Calu3 (cell line): ENCODE measurements around the gene CFP. TPM values are rescaled to one million over a fixed set of nuclear protein-coding genes. Genes with fewer than 3 reads are reported as not detected.
A peak's percentile ranks its signal among the peaks of the same experiment; 100 is the strongest.

ENCODE experiments used
- BruUV-seq: library from RNA; stranded (reverse); fragments of 400-500 nt; replicated peaks from 2 replicates; lab custom pipeline; 2021; lab: Mats Ljungman, UMichigan
- CTCF ChIA-PET: fragments of 300-600 bp; sonication (Branson Sonifier 250); formaldehyde crosslinking; loops from one replicate; lab custom pipeline; 2022; ENCODE audit warnings: antibody characterized with exemption; lab: Charles Lee
- DNase-seq: peaks from one replicate; pipeline ENCODE4 v3.0.0; 2022
- H3K27ac Mint-ChIP-seq: one replicate; pipeline ENCODE4 v1.8.0; 2022; ENCODE audit warnings: mixed read lengths; ENCODE audit not compliant: unreplicated experiment
- H3K27me3 Mint-ChIP-seq: one replicate; pipeline ENCODE4 v1.8.0; 2022; ENCODE audit warnings: mixed read lengths; ENCODE audit not compliant: unreplicated experiment
- H3K36me3 Mint-ChIP-seq: one replicate; pipeline ENCODE4 v1.8.0; 2022; ENCODE audit warnings: mild to moderate bottlenecking, moderate library complexity, mixed read lengths; ENCODE audit not compliant: insufficient read depth, unreplicated experiment
- H3K4me1 Mint-ChIP-seq: one replicate; pipeline ENCODE4 v1.8.0; 2022; ENCODE audit warnings: mild to moderate bottlenecking, low read depth, mixed read lengths; ENCODE audit not compliant: unreplicated experiment
- H3K4me3 Mint-ChIP-seq: one replicate; pipeline ENCODE4 v1.8.0; 2022; ENCODE audit warnings: mild to moderate bottlenecking, low read depth, moderate library complexity, mixed read lengths; ENCODE audit not compliant: unreplicated experiment
- H3K9me3 Mint-ChIP-seq: one replicate; pipeline ENCODE4 v1.8.0; 2022; ENCODE audit warnings: low read depth, mixed read lengths; ENCODE audit not compliant: unreplicated experiment
- CTCF ChIP-seq: fragments of 200-600 bp; IDR thresholded peaks from one replicate; pipeline ENCODE4 v1.8.0; 2022; ENCODE audit warnings: antibody characterized with exemption; ENCODE audit not compliant: unreplicated experiment
- intact Hi-C: fragments of 100-400 bp; cut with micrococcal nuclease; formaldehyde crosslinking; loops from one replicate; pipeline ENCODE4 v1.10.0; 2022; ENCODE audit not compliant: unreplicated experiment
- total RNA-seq: library from RNA; stranded (reverse); gene quantifications from 2 replicates; pipeline ENCODE4 v1.2.3, GENCODE V29; 2022

CFP gene
- total RNA-seq, 1 experiment from 2014 or later = 1.2 TPM

- H3K27me3 Mint-ChIP-seq = no peaks in the 10 kb centered on the region
- CTCF ChIA-PET = no interaction called here
- no peak for TF ChIP-seq CTCF
- H3K27ac Mint-ChIP-seq = no peak overlapping the region
- no peak overlapping the region for H3K4me3 Mint-ChIP-seq
- intact Hi-C loops = no loop called here
- H3K36me3 Mint-ChIP-seq = peaks cover 32% of the 10 kb centered on the region
- BruUV-seq = no TSS peak
- no peak for DNase-seq
- H3K9me3 Mint-ChIP-seq = no peaks in the 10 kb centered on the region
- H3K4me1 Mint-ChIP-seq = peaks cover 36% of the 10 kb centered on the region
Observed at GRCh38 chrX:47585273-47585672, 44.5 kb downstream of the CFP start.

GRCh38 chrX:47584714-47585113 is 45.0 kb downstream of the CFP start:
- Mint-ChIP-seq H3K27ac (no peak overlapping the region), H3K27me3 (no peaks in the 10 kb centered on the region), H3K4me3 (no peak overlapping the region), H3K9me3 (no peaks in the 10 kb centered on the region), H3K4me1 (peaks cover 36% of the 10 kb centered on the region), H3K36me3 (peaks cover 32% of the 10 kb centered on the region)
- no TSS peak for BruUV-seq
- no peak for TF ChIP-seq CTCF
- CTCF ChIA-PET = no interaction called here
- DNase-seq = no peak
- intact Hi-C loops = no loop called here

GRCh38 chrX:47583240-47583861 is 46.4 kb downstream of the CFP start:
- Mint-ChIP-seq H3K27me3 (no peaks in the 10 kb centered on the region), H3K9me3 (no peaks in the 10 kb centered on the region), H3K4me1 (peaks cover 38% of the 10 kb centered on the region), H3K36me3 (peaks cover 32% of the 10 kb centered on the region), H3K27ac (peak overlapping the region; percentile 85), H3K4me3 (peak overlapping the region; percentile 70)
- no peak for TF ChIP-seq CTCF
- intact Hi-C loops = loop anchor here (2.0 kb wide), 1 partner anchor 75 kb away; the partner anchor contains the start of gene UXT
- TSS peak; percentile 50 for BruUV-seq
- DNase-seq = no peak
- CTCF ChIA-PET = interaction anchor here (0.6 kb wide), 1 partner anchor 60 kb away, joined by 4 read pairs; no protein-coding TSS in a partner anchor

DNA sequence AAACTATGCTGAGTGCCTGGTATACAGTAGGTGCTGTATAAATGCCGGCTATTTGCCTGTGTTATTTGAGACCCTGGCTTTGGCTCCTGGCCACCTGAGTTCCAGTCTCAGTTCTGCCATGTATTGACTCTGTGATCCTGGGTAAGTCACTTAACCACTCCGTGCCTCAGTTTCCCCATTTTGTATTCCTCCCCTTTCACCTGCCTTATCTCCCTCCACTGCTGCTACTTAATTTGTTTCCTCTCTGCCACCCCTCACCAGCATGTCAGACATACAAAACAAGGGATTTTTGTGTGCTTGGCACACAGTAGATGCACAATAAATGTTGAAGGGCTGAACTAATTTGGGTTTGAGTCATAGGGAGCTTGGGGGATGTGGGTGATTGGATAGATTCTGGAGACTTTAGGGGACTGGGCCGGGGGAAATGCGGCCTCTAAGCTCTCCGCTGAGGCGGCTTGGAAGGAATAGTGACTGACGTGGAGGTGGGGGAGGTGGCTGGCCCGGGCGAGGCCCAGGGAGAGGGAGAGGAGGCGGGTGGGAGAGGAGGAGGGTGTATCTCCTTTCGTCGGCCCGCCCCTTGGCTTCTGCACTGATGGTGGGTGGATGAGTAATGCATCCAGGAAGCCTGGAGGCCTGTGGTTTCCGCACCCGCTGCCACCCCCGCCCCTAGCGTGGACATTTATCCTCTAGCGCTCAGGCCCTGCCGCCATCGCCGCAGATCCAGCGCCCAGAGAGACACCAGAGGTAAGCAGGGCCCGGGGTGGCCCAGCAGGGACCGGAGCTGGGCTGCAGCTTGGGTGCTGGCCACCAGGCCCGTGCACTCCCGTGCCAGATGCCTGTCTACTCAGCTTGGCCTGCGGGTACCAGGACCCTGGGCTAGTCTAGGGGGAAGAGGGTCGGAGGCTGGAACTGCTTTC is 47.7 kb downstream of the CFP start, which contains the start of gene TIMP1:
TSS of gene TIMP1 (plus strand) at position 706 of the 917 bp plus-strand sequence. CDS start 980 bp downstream, outside the sequence.
- no TSS peak for BruUV-seq
- CTCF ChIA-PET = interaction anchor here (0.7 kb wide), 1 partner anchor 897 kb away, joined by 6 read pairs; no protein-coding TSS in a partner anchor
- H3K27ac Mint-ChIP-seq = peak within 1 kb of the TSS; percentile 85

More for the DNA sequence above, 47.7 kb downstream of the CFP start, which contains the start of gene TIMP1:
- peak within 1 kb of the TSS; percentile 70 for H3K4me3 Mint-ChIP-seq
- H3K27me3 Mint-ChIP-seq = no peaks in the 10 kb centered on the region
- no peak for TF ChIP-seq CTCF
- peak; percentile 87 for DNase-seq
- intact Hi-C loops = loop anchor here (2.0 kb wide), 1 partner anchor 77 kb away; the partner anchor contains the start of gene UXT
- peaks cover 30% of the 10 kb centered on the region for H3K36me3 Mint-ChIP-seq
- no peaks in the 10 kb centered on the region for H3K9me3 Mint-ChIP-seq
- peaks cover 51% of the 10 kb centered on the region for H3K4me1 Mint-ChIP-seq
